ENCODE data around the gene FAM43A. TPM values are rescaled to one million over a fixed set of nuclear protein-coding genes. Genes with fewer than 3 reads are reported as not detected.
A peak's percentile ranks its signal among the peaks of the same experiment; 100 is the strongest.

Gene FAM43A
- total and polyA plus RNA-seq, 9 of the 15 experiments (the other 6 are each of a cell fraction or from before 2014, with no cell fraction given), result 0.03 to 1.2 (median 0.21) TPM

DNA sequence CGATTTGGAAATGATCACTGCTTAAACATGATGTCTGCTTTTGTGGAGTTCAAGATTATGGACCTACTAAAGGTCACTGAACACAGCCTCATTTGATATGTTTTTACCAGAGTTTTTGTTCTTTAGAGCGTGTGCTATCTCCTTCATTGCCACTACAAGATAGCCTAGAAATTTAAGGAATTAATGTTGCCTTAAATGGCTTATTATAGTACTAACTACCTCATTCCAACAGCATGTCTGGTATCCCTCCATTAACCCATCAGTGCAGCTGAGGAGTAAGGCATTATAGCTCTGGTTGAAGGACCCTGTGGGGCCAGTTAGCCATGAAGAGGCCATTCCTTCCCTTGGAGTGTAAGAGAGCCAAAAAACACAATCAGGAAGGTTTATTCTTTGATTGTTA lies 2.3 kb upstream of the FAM43A start:
- in situ Hi-C loops (cut with MboI), result loop anchor here (5.0 to 10.0 kb wide), 3 partner anchors 421 to 841 kb away; no protein-coding TSS in a partner anchor
- no peak overlapping the region for H3K27ac ChIP-seq (ENCODE audit: extremely low read depth, low read depth, low read length)
- no peak overlapping the region for H3K4me3 ChIP-seq

More for the DNA sequence above, 2.3 kb upstream of the FAM43A start:
- ATAC-seq (no peak), DNase-seq (ENCODE audit: extremely low read depth in 1 of 4, low spot score in 3 of 4) (no peak), FAIRE-seq (peak; percentile 6)
- intact Hi-C loops (cut with micrococcal nuclease), result loop anchor here (10.0 kb wide), 1 partner anchor 271 kb away; no protein-coding TSS in a partner anchor
- WGBS (ENCODE audit: insufficient coverage, low coverage, missing lambda C conversion rate), result 50% methylated on average over 2 of the region's 2 CpGs
- H3K27me3 ChIP-seq (ENCODE audit: control insufficient read depth in 2 of 2, insufficient read depth in 2 of 2, low read length in 2 of 2), result peaks cover 0 to 17% of the 10 kb centered on the region in 2 experiments; a peak in 3 of 5 replicates
- H2AFZ ChIP-seq (ENCODE audit: low read depth, low read length), result peak overlapping the region; percentile 90
- H3K4me1 ChIP-seq (replicated peaks in 1 of 2; ENCODE audit: control insufficient read depth in 2 of 2, insufficient read depth in 2 of 2, low read length in 2 of 2), result peaks cover 11 to 24% of the 10 kb centered on the region in 2 experiments
- no peaks in the 10 kb centered on the region for H4K20me1 ChIP-seq (replicated peaks; ENCODE audit: control insufficient read depth, insufficient read depth, low read length)
- no peak overlapping the region for H3K4me2 ChIP-seq (ENCODE audit: insufficient read depth, low read length)
- POLR2A ChIA-PET, result interaction anchor here (1.3 to 1.9 kb wide), 2 partner anchors 10 to 150 kb away, joined by 4 to 15 read pairs; partner anchors contain the start of gene LSG1
- TF ChIP-seq, protein P1, sequence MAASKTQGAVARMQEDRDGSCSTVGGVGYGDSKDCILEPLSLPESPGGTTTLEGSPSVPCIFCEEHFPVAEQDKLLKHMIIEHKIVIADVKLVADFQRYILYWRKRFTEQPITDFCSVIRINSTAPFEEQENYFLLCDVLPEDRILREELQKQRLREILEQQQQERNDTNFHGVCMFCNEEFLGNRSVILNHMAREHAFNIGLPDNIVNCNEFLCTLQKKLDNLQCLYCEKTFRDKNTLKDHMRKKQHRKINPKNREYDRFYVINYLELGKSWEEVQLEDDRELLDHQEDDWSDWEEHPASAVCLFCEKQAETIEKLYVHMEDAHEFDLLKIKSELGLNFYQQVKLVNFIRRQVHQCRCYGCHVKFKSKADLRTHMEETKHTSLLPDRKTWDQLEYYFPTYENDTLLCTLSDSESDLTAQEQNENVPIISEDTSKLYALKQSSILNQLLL (CRISPR knock-in tag; IDR thresholded peaks at IDR 0.05; ENCODE audit: borderline replicate concordance), result no peak
- TF ChIP-seq BHLHE40 (IDR thresholded peaks at IDR 0.05; ENCODE audit: low read length) (no peak), ZNF75A (CRISPR knock-in tag; IDR thresholded peaks at IDR 0.05) (no peak), HMG20B (CRISPR knock-in tag; IDR thresholded peaks at IDR 0.05) (no peak)
- TF ChIP-seq, protein P2, sequence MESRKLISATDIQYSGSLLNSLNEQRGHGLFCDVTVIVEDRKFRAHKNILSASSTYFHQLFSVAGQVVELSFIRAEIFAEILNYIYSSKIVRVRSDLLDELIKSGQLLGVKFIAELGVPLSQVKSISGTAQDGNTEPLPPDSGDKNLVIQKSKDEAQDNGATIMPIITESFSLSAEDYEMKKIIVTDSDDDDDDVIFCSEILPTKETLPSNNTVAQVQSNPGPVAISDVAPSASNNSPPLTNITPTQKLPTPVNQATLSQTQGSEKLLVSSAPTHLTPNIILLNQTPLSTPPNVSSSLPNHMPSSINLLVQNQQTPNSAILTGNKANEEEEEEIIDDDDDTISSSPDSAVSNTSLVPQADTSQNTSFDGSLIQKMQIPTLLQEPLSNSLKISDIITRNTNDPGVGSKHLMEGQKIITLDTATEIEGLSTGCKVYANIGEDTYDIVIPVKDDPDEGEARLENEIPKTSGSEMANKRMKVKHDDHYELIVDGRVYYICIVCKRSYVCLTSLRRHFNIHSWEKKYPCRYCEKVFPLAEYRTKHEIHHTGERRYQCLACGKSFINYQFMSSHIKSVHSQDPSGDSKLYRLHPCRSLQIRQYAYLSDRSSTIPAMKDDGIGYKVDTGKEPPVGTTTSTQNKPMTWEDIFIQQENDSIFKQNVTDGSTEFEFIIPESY (CRISPR knock-in tag; IDR thresholded peaks at IDR 0.05), result no peak
- no peaks in the 10 kb centered on the region for H3K79me2 ChIP-seq (ENCODE audit: control insufficient read depth, insufficient read depth, low read length)
- CTCF ChIA-PET (ENCODE audit: low intra/inter-chr PET ratio), result interaction anchor here (0.7 to 1.7 kb wide), 5 partner anchors 12 to 839 kb away, joined by 3 to 19 read pairs (median 4); no protein-coding TSS in a partner anchor
- H3K36me3 ChIP-seq (ENCODE audit: control insufficient read depth, insufficient read depth, low read length), result no peaks in the 10 kb centered on the region
- H3K9me1 ChIP-seq (ENCODE audit: control insufficient read depth, insufficient read depth, low read length), result no peaks in the 10 kb centered on the region
- H3K9ac ChIP-seq (ENCODE audit: insufficient read depth in 1 of 2, low read depth in 2 of 2, low read length in 2 of 2), result no peak overlapping the region
- BruUV-seq (replicated peaks), result no TSS peak
- H3K9me3 ChIP-seq (replicated peaks; ENCODE audit: control insufficient read depth, insufficient read depth, low read depth, low read length), result no peaks in the 10 kb centered on the region

All from K562 (cell line).